HUES6 (cell line): ENCODE results near the gene RPL9.
"Not testable (repeated sequence)": the region's sequence is repeated elsewhere in the genome, so short reads cannot be mapped to it uniquely, and the experiment has no call there.

ENCODE experiments used
- H3K27ac ChIP-seq: 2 replicates; pipeline ENCODE4 v1.7.0; 2013; ENCODE audit warnings: low read depth, mild to moderate bottlenecking, low read length, inconsistent platforms
- H3K27me3 ChIP-seq: 2 replicates; pipeline ENCODE4 v1.6.1; 2013; ENCODE audit warnings: low read length; ENCODE audit not compliant: control insufficient read depth, insufficient read depth
- H3K36me3 ChIP-seq: 2 replicates; pipeline ENCODE4 v1.6.1; 2013; ENCODE audit warnings: low read length; ENCODE audit not compliant: control insufficient read depth, insufficient read depth
- H3K4me1 ChIP-seq: 2 replicates; pipeline ENCODE4 v1.6.1; 2013; ENCODE audit warnings: low read length; ENCODE audit not compliant: control insufficient read depth, insufficient read depth
- H3K4me3 ChIP-seq: 2 replicates; pipeline ENCODE4 v1.5.1; 2013; ENCODE audit warnings: low read depth, low read length
- H3K9ac ChIP-seq: one replicate; pipeline ENCODE4 v1.6.1; 2013; ENCODE audit warnings: mild to moderate bottlenecking, low read length
- H3K9me3 ChIP-seq: 2 replicates; pipeline ENCODE4 v1.6.1; 2013; ENCODE audit warnings: low read depth, low read length; ENCODE audit not compliant: control insufficient read depth, insufficient read depth

RPL9 gene

DNA sequence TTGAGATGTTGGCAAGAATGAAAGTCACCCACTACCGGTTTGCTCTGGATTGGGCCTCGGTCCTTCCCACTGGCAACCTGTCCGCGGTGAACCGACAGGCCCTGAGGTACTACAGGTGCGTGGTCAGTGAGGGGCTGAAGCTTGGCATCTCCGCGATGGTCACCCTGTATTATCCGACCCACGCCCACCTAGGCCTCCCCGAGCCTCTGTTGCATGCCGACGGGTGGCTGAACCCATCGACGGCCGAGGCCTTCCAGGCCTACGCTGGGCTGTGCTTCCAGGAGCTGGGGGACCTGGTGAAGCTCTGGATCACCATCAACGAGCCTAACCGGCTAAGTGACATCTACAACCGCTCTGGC lies 12.3 kb downstream of the RPL9 start:
- no peak overlapping the region for H3K27ac ChIP-seq
- H3K36me3 ChIP-seq, result peaks cover 15% of the 10 kb centered on the region
- peaks cover 4% of the 10 kb centered on the region for H3K4me1 ChIP-seq
- H3K9me3 ChIP-seq, result no peaks in the 10 kb centered on the region
- peak overlapping the region; percentile 65 for H3K4me3 ChIP-seq
- H3K27me3 ChIP-seq, result no peaks in the 10 kb centered on the region
- H3K9ac ChIP-seq, result peak overlapping the region; percentile 58

DNA sequence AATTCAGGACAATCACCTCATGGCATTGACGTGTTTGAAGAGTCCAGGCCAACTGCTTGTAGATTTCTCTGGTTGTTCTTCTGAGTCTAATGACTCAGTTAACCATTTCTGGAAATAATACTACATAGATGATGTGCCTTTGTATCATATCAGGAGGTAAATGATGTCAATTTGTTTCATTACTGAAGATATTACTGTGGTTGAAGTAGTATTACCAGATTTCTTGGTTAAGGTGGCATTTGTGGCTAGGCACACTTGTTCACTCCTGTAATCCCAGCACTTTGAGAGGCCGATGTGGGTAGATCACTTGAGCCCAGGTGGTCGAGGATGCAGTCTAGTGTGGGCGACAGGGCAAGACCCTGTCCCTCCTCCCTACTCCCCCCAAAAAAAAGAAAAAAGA lies 15.7 kb downstream of the RPL9 start:
- Histone ChIP-seq H3K4me1 (peaks cover 4% of the 10 kb centered on the region), H3K9me3 (no peaks in the 10 kb centered on the region), H3K4me3 (no peak overlapping the region), H3K27me3 (no peaks in the 10 kb centered on the region), H3K36me3 (no peaks in the 10 kb centered on the region), H3K9ac (no peak overlapping the region), H3K27ac (no peak overlapping the region)

DNA sequence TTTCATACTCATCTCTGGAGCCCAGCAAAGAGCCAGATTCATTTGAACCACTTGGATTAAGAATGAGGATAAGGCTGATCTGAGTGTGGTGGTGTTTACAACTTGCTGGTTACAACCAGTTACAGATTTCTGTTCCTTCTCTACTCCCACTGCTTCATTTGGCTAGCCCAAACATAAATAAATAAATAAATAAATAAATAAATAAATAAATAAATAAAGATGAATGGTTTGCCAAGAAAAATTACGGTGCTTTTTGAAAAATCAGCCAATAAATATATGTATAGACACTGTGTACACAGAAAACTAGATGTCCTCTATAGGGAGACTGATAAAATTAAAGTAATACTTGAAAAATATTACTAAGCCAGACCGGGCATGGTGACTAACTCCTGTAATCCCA lies 17.1 kb downstream of the RPL9 start:
- H3K4me1 ChIP-seq, result no peaks in the 10 kb centered on the region
- no peak overlapping the region for H3K27ac ChIP-seq
- H3K9ac ChIP-seq, result no peak overlapping the region
- no peak overlapping the region for H3K4me3 ChIP-seq
- no peaks in the 10 kb centered on the region for H3K9me3 ChIP-seq
- H3K36me3 ChIP-seq, result no peaks in the 10 kb centered on the region
- no peaks in the 10 kb centered on the region for H3K27me3 ChIP-seq

DNA sequence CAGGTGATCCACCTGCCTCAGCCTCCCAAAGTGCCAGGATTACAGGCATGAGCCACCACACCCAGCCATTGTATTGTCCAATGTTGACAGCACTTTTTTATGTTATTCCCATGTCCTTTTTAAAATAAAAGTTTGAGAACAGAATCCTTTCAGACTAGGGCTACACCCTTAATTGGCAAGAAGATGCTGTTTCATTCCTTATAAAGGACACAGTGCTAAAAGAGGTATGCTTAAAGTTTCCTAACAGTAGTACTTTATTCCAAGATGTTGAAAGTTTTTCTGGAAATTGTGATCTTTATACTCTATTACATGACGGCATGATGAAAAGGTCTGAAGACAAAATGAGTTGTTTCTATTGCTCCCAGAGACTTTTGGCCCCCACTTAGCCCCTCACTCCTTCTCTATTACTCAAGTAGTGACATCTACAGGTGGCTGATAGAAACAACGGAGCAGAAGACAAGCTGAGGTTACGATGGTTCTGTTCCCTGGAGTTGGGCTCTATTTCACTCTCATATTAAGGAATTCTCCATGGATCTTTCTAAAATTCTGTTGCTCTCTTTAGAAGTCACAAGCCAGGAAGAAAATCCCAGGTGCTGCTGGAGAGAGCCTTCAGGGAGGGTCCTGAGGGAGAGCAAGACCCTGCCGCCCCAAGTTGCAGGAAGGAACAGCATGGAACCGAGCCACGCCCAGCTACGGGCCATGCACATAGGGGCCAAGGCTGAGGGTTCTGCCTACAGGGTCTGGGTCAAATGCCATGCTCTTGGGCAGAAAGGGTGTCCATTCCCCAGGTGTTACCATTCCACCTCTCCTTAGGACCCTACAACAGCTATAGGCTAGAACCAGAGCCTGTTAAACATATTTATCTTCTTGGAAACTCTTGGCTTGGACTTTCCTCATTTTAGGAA lies 22.8 kb downstream of the RPL9 start:
- H3K27ac ChIP-seq, result no peak overlapping the region
- H3K9me3 ChIP-seq, result no peaks in the 10 kb centered on the region
- no peak overlapping the region for H3K9ac ChIP-seq
- no peaks in the 10 kb centered on the region for H3K27me3 ChIP-seq
- no peak overlapping the region for H3K4me3 ChIP-seq
- no peaks in the 10 kb centered on the region for H3K36me3 ChIP-seq
- H3K4me1 ChIP-seq, result no peaks in the 10 kb centered on the region

DNA sequence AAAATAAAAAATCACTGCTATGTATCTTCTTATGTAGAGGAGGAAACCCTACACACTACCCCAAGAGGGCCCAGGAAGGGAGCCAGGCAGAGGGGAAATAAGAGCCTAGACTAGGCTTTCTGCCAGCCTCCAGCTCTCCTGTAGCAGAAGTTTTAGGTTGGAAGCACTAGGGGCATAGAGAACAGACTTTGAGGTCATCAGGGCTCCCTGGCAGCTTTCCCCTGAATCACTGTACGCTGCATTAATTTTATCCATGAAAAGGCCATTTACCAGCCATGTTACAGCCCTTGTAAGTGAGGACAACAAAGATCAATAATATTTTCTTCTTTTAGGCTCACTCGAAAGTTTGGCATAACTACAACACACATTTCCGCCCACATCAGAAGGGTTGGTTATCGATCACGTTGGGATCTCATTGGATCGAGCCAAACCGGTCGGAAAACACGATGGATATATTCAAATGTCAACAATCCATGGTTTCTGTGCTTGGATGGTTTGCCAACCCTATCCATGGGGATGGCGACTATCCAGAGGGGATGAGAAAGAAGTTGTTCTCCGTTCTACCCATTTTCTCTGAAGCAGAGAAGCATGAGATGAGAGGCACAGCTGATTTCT lies 24.7 kb downstream of the RPL9 start:
- no peak overlapping the region for H3K27ac ChIP-seq
- no peaks in the 10 kb centered on the region for H3K27me3 ChIP-seq
- H3K4me3 ChIP-seq, result no peak overlapping the region
- H3K9ac ChIP-seq, result no peak overlapping the region
- H3K4me1 ChIP-seq, result no peaks in the 10 kb centered on the region
- no peaks in the 10 kb centered on the region for H3K36me3 ChIP-seq
- H3K9me3 ChIP-seq, result no peaks in the 10 kb centered on the region

DNA sequence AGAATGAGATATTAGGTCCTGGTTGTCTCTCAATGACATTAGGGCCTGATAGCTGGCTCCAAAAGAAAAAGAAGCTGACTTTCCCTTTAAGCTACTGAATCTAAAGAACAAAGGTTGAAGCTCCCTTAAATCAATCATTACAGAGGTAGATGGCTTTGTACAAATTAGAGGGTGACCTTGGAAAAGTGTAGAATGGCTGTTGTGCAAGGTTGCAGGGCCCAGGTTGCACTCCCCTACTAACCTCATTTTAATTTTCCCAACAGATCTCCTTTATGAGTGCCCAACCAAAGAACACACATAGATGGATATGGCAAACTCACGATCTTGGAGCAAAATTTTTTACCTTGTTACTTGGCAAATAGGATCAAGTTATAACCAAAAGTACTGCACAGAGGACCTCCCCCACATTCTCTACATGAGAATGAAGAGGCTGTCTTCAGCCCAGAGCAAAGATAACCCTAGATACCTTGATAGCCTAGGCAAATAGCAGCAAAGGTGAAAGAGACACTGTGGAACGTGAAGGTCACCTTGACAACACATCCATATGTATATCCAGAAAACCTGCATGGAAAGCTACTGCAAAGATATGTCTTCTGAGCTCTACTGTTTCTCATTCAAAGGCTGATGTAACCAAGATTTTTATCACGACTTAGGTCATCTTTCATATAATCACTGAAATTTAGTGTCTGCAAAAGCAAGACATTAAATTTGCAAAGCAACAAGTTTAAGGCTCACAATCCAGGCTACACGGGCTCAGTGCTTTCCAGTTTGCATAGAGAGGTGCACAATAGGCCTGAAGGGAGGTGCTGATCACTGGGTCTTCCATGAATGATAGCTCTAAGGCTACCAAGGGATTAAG lies 29.0 kb downstream of the RPL9 start:
- Histone ChIP-seq H3K36me3 (no peaks in the 10 kb centered on the region), H3K9me3 (no peaks in the 10 kb centered on the region), H3K4me3 (no peak overlapping the region), H3K27ac (no peak overlapping the region), H3K9ac (no peak overlapping the region), H3K27me3 (no peaks in the 10 kb centered on the region), H3K4me1 (no peaks in the 10 kb centered on the region)

DNA sequence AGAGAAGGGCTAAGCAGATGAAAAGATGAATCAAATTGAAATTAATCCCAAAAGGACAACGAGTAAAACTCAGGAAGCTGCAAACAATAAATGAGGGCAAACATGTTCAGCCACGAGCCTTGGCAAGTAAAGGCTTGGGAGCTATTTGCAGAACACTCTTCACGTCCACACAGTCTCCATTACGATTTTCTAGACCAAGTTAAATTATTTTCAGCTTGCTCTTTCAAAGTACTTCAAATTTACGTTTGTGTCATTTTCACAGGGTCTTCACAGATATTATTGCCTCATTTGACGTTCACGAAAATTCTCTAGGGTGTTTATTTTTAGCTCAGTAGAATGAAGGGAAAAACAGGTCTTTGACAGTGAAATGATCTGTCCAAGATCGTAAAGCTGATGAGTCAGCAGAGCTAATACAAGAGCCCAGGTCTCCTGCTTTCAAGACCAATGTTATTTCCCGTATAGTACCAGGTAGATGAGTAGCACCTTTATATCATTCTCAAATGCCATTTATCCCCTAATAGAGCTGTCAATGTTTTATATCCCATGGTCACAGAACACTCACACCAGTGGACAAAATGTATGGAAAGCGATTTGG lies 31.1 kb downstream of the RPL9 start:
- H3K4me3 ChIP-seq, result no peak overlapping the region
- H3K9ac ChIP-seq, result no peak overlapping the region
- H3K9me3 ChIP-seq, result no peaks in the 10 kb centered on the region
- H3K4me1 ChIP-seq, result no peaks in the 10 kb centered on the region
- H3K27me3 ChIP-seq, result no peaks in the 10 kb centered on the region
- no peaks in the 10 kb centered on the region for H3K36me3 ChIP-seq
- H3K27ac ChIP-seq, result no peak overlapping the region

DNA sequence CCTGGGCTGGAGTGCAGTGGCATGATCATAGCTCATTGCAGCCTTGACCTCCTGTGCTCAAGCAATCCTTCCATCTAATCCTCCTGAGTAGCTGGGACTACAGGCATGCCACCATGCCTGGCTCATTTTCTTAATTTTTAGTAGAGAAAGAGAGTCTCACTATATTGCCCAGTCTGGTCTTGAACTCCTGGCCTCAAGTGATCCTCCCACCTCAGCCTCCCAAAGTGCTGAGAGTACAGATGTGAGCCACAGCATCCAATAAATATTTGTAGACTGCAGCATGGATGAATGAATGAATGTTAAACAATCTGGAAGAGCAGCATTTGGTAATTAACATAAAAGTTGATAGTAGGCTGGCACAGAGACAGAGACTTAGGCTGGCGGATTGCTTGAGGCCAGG lies 32.0 kb downstream of the RPL9 start:
- H3K36me3 ChIP-seq, result no peaks in the 10 kb centered on the region
- H3K9ac ChIP-seq, result no peak overlapping the region
- no peak overlapping the region for H3K4me3 ChIP-seq
- no peaks in the 10 kb centered on the region for H3K4me1 ChIP-seq
- no peaks in the 10 kb centered on the region for H3K27me3 ChIP-seq
- no peak overlapping the region for H3K27ac ChIP-seq
- no peaks in the 10 kb centered on the region for H3K9me3 ChIP-seq

DNA sequence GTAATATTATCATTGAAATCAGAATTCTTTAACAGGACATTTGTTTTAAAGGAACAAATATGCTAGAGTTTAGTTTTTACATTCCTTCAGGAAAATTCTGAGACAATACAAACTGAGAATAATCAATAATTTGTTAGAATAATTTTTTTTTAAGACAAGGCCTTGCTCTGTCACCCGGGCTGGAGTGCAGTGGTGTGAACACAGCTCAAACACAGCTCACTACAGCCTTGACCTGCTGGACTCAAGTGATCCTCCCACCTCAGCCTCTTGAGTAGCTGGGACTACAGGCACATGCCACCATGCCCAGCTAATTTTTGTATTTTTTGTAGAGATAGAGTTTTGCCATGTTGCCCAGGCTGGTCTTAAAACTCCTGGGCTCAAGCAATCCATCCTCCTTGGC lies 33.4 kb downstream of the RPL9 start:
- not testable (repeated sequence) for H3K9me3 ChIP-seq, H3K27ac ChIP-seq, H3K27me3 ChIP-seq, H3K9ac ChIP-seq, H3K4me1 ChIP-seq, H3K4me3 ChIP-seq, H3K36me3 ChIP-seq

DNA sequence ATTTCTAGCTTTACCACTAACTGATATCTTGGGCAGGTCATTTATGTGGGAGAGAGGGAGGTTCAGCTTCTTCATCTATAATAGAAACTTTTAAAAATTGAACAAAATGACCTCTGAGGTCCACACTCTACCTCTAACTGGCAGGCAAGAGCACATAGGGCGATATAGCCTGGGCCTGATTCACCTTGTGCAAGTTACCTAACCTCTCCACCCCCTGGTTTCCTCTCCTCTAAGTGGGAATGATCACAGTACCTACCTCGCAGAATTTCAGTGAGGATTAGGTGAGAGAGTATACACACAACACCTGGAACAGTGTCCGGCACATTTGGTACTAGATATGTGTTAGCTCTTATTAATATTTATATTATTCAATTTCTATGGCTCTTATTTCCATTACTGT lies 36.5 kb downstream of the RPL9 start:
- H3K27me3 ChIP-seq, result no peaks in the 10 kb centered on the region
- no peaks in the 10 kb centered on the region for H3K9me3 ChIP-seq
- H3K9ac ChIP-seq, result no peak overlapping the region
- H3K27ac ChIP-seq, result no peak overlapping the region
- no peak overlapping the region for H3K4me3 ChIP-seq
- H3K4me1 ChIP-seq, result no peaks in the 10 kb centered on the region
- no peaks in the 10 kb centered on the region for H3K36me3 ChIP-seq
